Glutamatergic neuron (in vitro differentiated cells): ENCODE measurements around the gene TNNC1. TPM values are rescaled to one million over a fixed set of nuclear protein-coding genes. Genes with fewer than 3 reads are reported as not detected.

Experiments
- DNase-seq: peaks from one replicate; pipeline ENCODE4 v3.0.0; 2022
- H3K27ac Mint-ChIP-seq: one replicate; pipeline ENCODE4 v1.8.0; 2020; ENCODE audit warnings: mild to moderate bottlenecking, mixed read lengths, inconsistent platforms; ENCODE audit not compliant: unreplicated experiment
- H3K27me3 Mint-ChIP-seq: one replicate; pipeline ENCODE4 v1.8.0; 2020; ENCODE audit warnings: mild to moderate bottlenecking, moderate library complexity, mixed read lengths, inconsistent platforms; ENCODE audit not compliant: unreplicated experiment
- H3K36me3 Mint-ChIP-seq: one replicate; pipeline ENCODE4 v1.8.0; 2020; ENCODE audit warnings: mild to moderate bottlenecking, mixed read lengths, inconsistent platforms; ENCODE audit not compliant: unreplicated experiment
- H3K4me1 Mint-ChIP-seq: one replicate; pipeline ENCODE4 v1.8.0; 2020; ENCODE audit warnings: mild to moderate bottlenecking, low read depth, mixed read lengths, inconsistent platforms; ENCODE audit not compliant: unreplicated experiment
- H3K4me3 Mint-ChIP-seq: one replicate; pipeline ENCODE4 v1.8.0; 2020; ENCODE audit warnings: mild to moderate bottlenecking, mixed read lengths, inconsistent platforms; ENCODE audit not compliant: unreplicated experiment
- H3K9me3 Mint-ChIP-seq: one replicate; pipeline ENCODE4 v1.8.0; 2020; ENCODE audit warnings: mild to moderate bottlenecking, moderate library complexity, mixed read lengths, inconsistent platforms; ENCODE audit not compliant: unreplicated experiment
- total RNA-seq: library from RNA; stranded (reverse); fragmentation: NEBNext Ultra II Directional; extraction: Animal tissue kit (Norgen Biotek cat#: 25700); gene quantifications from one replicate; pipeline ENCODE4 v1.2.1, GENCODE V29; 2021; ENCODE audit not compliant: unreplicated experiment
- TF ChIP-seq, protein P1 (sequence below): fragments of 200-600 bp; sonication (generic); IDR thresholded peaks from one replicate; pipeline ENCODE4 v1.5.0; 2021; ENCODE audit not compliant: partially characterized antibody, unreplicated experiment

Gene TNNC1
- total RNA-seq, 1 donor from 2014 or later, result 2.7 TPM

DNA sequence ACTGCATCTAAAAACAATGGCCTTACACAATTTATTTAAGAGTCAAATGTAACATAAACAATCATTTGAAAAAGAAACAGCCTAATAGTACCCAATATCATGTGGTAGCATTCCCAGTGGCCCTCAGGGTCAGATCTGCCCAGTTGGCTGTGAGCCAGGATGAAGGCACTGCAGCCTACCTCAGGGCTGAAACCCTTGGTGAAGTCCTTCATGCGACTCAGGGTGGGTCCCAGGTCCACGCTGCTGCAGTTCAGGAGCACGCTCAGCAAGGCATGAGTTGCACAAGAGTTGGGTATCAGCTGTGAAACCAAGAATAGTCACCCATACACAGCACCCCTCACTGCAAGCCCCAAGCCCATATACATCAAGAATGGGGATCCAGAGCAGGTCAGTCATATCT lies 46.1 kb downstream of the TNNC1 start:
- H3K27me3 Mint-ChIP-seq, result peaks cover 8% of the 10 kb centered on the region
- H3K27ac Mint-ChIP-seq, result no peak overlapping the region
- no peak overlapping the region for H3K4me3 Mint-ChIP-seq
- H3K36me3 Mint-ChIP-seq, result no peaks in the 10 kb centered on the region
- H3K4me1 Mint-ChIP-seq, result peaks cover 19% of the 10 kb centered on the region
- TF ChIP-seq, protein P1, sequence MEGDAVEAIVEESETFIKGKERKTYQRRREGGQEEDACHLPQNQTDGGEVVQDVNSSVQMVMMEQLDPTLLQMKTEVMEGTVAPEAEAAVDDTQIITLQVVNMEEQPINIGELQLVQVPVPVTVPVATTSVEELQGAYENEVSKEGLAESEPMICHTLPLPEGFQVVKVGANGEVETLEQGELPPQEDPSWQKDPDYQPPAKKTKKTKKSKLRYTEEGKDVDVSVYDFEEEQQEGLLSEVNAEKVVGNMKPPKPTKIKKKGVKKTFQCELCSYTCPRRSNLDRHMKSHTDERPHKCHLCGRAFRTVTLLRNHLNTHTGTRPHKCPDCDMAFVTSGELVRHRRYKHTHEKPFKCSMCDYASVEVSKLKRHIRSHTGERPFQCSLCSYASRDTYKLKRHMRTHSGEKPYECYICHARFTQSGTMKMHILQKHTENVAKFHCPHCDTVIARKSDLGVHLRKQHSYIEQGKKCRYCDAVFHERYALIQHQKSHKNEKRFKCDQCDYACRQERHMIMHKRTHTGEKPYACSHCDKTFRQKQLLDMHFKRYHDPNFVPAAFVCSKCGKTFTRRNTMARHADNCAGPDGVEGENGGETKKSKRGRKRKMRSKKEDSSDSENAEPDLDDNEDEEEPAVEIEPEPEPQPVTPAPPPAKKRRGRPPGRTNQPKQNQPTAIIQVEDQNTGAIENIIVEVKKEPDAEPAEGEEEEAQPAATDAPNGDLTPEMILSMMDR, result no peak
- H3K9me3 Mint-ChIP-seq, result peaks cover 2% of the 10 kb centered on the region
- DNase-seq, result no peak

DNA sequence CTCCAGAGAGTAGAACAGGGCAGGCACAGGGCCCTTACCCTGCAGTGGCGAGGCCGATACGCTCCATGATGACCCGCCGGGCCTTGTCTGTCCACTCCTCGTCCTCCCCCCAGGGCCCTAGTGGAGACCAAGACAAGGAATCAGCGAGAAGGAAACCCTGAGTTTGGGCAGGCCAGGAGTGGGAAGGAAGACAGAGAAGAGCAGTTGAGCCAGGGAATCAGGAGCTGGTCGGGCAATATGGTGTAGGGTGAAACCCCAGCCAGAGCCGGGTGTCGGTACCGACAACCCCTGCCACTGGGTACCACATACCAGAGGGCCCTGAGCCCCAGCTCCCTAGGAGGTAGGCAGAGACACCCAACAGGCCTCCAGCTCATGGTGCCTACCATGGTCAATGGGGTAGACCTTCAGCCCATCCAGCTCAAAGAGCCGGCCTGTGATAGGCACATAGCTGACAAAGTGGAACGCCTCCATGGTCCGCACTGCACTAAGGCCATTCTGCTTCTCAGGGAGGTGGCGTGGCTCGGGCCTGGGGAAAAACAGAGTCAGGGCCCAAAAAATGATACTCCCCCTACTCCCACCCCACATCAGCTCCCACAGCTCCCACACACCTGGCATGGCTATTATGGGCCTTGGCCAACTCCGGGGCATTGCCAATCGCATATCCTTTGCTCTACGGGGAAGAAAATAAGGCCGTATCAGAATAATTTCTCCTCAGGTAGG lies 46.9 kb downstream of the TNNC1 start:
- Mint-ChIP-seq H3K4me1 (peaks cover 19% of the 10 kb centered on the region), H3K4me3 (no peak overlapping the region), H3K36me3 (no peaks in the 10 kb centered on the region), H3K27ac (no peak overlapping the region), H3K27me3 (peaks cover 8% of the 10 kb centered on the region), H3K9me3 (peaks cover 2% of the 10 kb centered on the region)
- TF ChIP-seq, protein P1, result no peak
- no peak for DNase-seq

DNA sequence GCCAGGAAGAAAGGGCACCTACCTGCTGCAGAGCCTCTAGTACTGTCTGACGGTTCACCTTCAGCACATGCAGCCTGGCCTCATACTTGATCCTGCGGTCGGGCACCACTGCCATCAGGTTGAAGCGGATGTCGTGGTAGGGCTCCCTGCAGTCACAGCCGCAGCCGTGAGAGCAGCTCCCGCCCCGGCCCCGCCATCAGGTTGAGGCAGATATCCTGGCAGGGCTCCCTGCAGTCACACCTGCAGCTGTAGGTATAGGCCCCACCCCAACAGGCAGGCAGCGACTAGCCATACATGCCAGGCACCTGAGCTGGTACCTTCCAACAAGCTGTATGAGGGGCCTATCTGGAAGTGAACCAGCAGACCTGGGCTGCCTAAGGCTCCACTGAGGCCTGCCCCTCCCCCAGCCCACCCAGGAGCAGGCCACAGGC lies 47.6 kb downstream of the TNNC1 start:
- H3K27me3 Mint-ChIP-seq, result peaks cover 8% of the 10 kb centered on the region
- H3K9me3 Mint-ChIP-seq, result peaks cover 2% of the 10 kb centered on the region
- H3K27ac Mint-ChIP-seq, result no peak overlapping the region
- no peak overlapping the region for H3K4me3 Mint-ChIP-seq
- no peaks in the 10 kb centered on the region for H3K36me3 Mint-ChIP-seq
- H3K4me1 Mint-ChIP-seq, result peaks cover 12% of the 10 kb centered on the region
- DNase-seq, result no peak
- TF ChIP-seq, protein P1, result no peak

DNA sequence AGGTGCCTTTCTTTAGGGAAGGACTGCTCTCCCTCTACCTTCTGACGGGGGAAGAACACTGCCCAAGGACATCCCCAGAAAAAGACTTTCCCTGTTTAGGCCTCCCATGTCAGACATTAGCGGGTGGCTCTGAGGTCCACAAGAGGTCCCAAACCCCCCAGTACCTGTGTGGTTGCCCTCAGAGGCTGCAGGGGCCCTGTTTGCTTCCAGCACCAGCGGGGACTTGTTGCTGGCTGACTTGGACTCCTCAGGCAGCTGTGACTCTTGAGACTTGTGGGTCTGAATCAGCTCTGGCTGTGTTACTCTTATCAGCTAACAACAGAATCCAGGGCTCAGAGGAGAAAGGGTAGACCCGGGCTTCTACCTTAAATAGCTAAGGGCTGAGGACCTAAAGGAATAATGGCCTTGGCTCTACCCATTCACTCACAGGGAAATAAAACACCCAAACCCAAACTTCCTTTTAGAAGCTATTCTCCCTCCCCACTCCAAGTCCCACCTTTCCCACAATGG lies 48.2 kb downstream of the TNNC1 start:
- Mint-ChIP-seq H3K27me3 (peaks cover 8% of the 10 kb centered on the region), H3K36me3 (no peaks in the 10 kb centered on the region), H3K4me1 (peaks cover 10% of the 10 kb centered on the region), H3K9me3 (peaks cover 2% of the 10 kb centered on the region), H3K4me3 (no peak overlapping the region), H3K27ac (no peak overlapping the region)
- DNase-seq, result no peak
- TF ChIP-seq, protein P1, result no peak

DNA sequence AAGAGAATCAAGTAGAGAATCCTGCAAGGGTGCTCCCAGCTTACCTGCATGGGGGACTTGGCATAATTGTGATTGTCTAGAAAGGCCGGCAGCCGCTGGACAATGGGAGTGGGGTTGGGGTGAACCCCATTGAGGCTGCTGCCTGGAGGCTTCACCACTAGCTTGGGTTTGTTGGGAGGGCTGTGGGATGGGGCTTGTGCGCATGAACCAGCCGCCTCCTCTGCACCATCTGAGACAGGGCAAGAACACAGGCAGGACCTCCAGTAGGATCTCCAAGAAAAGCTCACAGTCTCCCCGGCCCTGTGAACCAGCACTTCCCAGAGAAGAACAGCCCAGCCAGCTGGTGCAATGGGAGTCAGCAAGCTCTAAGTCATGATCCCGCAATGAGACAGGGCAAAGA lies 48.8 kb downstream of the TNNC1 start:
- H3K4me3 Mint-ChIP-seq, result no peak overlapping the region
- peaks cover 8% of the 10 kb centered on the region for H3K27me3 Mint-ChIP-seq
- no peak overlapping the region for H3K27ac Mint-ChIP-seq
- TF ChIP-seq, protein P1, result no peak
- no peak for DNase-seq
- peaks cover 2% of the 10 kb centered on the region for H3K9me3 Mint-ChIP-seq
- H3K36me3 Mint-ChIP-seq, result no peaks in the 10 kb centered on the region
- H3K4me1 Mint-ChIP-seq, result peaks cover 10% of the 10 kb centered on the region
